GM10266 (cell line): ENCODE data around the gene RAB8B.
"Not testable (repeated sequence)": the region's sequence is repeated elsewhere in the genome, so short reads cannot be mapped to it uniquely, and the experiment has no call there.

Experiments
- DNase-seq: peaks from one replicate; pipeline ENCODE4 v3.0.0; 2012; ENCODE audit errors: extremely low spot score
- CTCF ChIP-seq: IDR thresholded peaks from 2 replicates; pipeline ENCODE4 v1.5.1; 2012; ENCODE audit warnings: mild to moderate bottlenecking, low read depth; ENCODE audit not compliant: control insufficient read depth, insufficient read depth; ENCODE audit errors: missing control alignments

RAB8B gene

GRCh38 chr15:63232405-63232804 is 43.0 kb downstream of the RAB8B start:
- no peak for DNase-seq
- TF ChIP-seq CTCF = no peak

- TF ChIP-seq CTCF = no peak
These were observed 43.5 kb downstream of the RAB8B start for GRCh38 chr15:63232943-63233342.

GRCh38 chr15:63233667-63234423 is 44.4 kb downstream of the RAB8B start:
- no peak for DNase-seq

More at GRCh38 chr15:63232943-63233342, 43.5 kb downstream of the RAB8B start:
- no peak for DNase-seq

GRCh38 chr15:63234451-63234870 is 45.1 kb downstream of the RAB8B start:
- TF ChIP-seq CTCF = no peak
- DNase-seq = no peak

More at GRCh38 chr15:63233667-63234423, 44.4 kb downstream of the RAB8B start:
- no peak for TF ChIP-seq CTCF

- DNase-seq = no peak
- no peak for TF ChIP-seq CTCF
These were observed 46.9 kb downstream of the RAB8B start for GRCh38 chr15:63236272-63236671.

GRCh38 chr15:63237086-63237485 is 47.7 kb downstream of the RAB8B start:
- DNase-seq = not testable (repeated sequence)

- DNase-seq = no peak
- no peak for TF ChIP-seq CTCF
These were observed 48.8 kb downstream of the RAB8B start for GRCh38 chr15:63238171-63238570.
